Mesothelial cell of epicardium (in vitro differentiated cells): Measurements from ENCODE around the gene KLF11. TPM values are rescaled to one million over a fixed set of nuclear protein-coding genes. Genes with fewer than 3 reads are reported as not detected.

ENCODE experiments used
- DNase-seq, 2 experiments: peaks; one replicate each; pipeline ENCODE4 v3.0.0; 2021; ENCODE audit warnings: low spot score in 2 of 2; ENCODE audit not compliant: unreplicated experiment in 2 of 2
- H3K27ac Mint-ChIP-seq: 2 replicates; pipeline ENCODE4 v1.8.0; 2021; ENCODE audit warnings: mixed read lengths
- H3K27me3 Mint-ChIP-seq: 2 replicates; pipeline ENCODE4 v1.8.0; 2021; ENCODE audit warnings: low read depth, mixed read lengths
- H3K36me3 Mint-ChIP-seq: 2 replicates; pipeline ENCODE4 v1.8.0; 2021; ENCODE audit warnings: mixed read lengths
- H3K4me1 Mint-ChIP-seq: 2 replicates; pipeline ENCODE4 v1.8.0; 2021; ENCODE audit warnings: mixed read lengths
- H3K4me3 Mint-ChIP-seq: 2 replicates; pipeline ENCODE4 v1.8.0; 2021; ENCODE audit warnings: mild to moderate bottlenecking, moderate library complexity, mixed read lengths
- H3K9me3 Mint-ChIP-seq: 2 replicates; pipeline ENCODE4 v1.8.0; 2021; ENCODE audit warnings: mixed read lengths
- CTCF ChIP-seq: fragments of 200-600 bp; sonication (generic); IDR thresholded peaks from one replicate; pipeline ENCODE4 v1.5.0; 2021; ENCODE audit warnings: antibody characterized with exemption; ENCODE audit not compliant: unreplicated experiment
- total RNA-seq: library from RNA; stranded (reverse); gene quantifications from 3 replicates; pipeline ENCODE4 v1.2.1, GENCODE V29; 2021

KLF11 gene
- total RNA-seq, 1 donor from 2014 or later, result 15.8 TPM

GRCh38 chr2:10079266-10079869, 36.0 kb downstream of the KLF11 start:
- Mint-ChIP-seq H3K27me3 (peaks cover 88% of the 10 kb centered on the region), H3K4me3 (peak overlapping the region; percentile 79), H3K27ac (peak overlapping the region; percentile 77), H3K9me3 (no peaks in the 10 kb centered on the region), H3K4me1 (peaks cover 15% of the 10 kb centered on the region), H3K36me3 (no peaks in the 10 kb centered on the region)
- no peak for TF ChIP-seq CTCF
- peak in 1 of 2 experiments; percentile 52 for DNase-seq

GRCh38 chr2:10079870-10080535, 36.7 kb downstream of the KLF11 start, which contains the start of gene CYS1:
TSS of gene CYS1 (minus strand) at chr2:10080411. CDS start at chr2:10080223, 188 bp downstream.
- H3K27ac Mint-ChIP-seq, result peak within 1 kb of the TSS; percentile 77

GRCh38 chr2:10080536-10081304, 37.4 kb downstream of the KLF11 start:
- Mint-ChIP-seq H3K9me3 (no peaks in the 10 kb centered on the region), H3K36me3 (no peaks in the 10 kb centered on the region), H3K27ac (no peak overlapping the region), H3K4me3 (peak overlapping the region; percentile 51), H3K4me1 (peaks cover 15% of the 10 kb centered on the region), H3K27me3 (peaks cover 88% of the 10 kb centered on the region)
- no peak for TF ChIP-seq CTCF
- DNase-seq, result no peak

More at GRCh38 chr2:10079870-10080535, 36.7 kb downstream of the KLF11 start, which contains the start of gene CYS1:
- H3K4me3 Mint-ChIP-seq, result peak within 1 kb of the TSS; percentile 79
- H3K9me3 Mint-ChIP-seq, result no peaks in the 10 kb centered on the region
- H3K36me3 Mint-ChIP-seq, result no peaks in the 10 kb centered on the region
- no peak for DNase-seq
- peaks cover 15% of the 10 kb centered on the region for H3K4me1 Mint-ChIP-seq
- peaks cover 88% of the 10 kb centered on the region for H3K27me3 Mint-ChIP-seq
- TF ChIP-seq CTCF, result no peak

- Mint-ChIP-seq H3K4me1 (peaks cover 15% of the 10 kb centered on the region), H3K9me3 (no peaks in the 10 kb centered on the region), H3K27ac (no peak overlapping the region), H3K4me3 (no peak overlapping the region), H3K36me3 (no peaks in the 10 kb centered on the region), H3K27me3 (peaks cover 76% of the 10 kb centered on the region)
- no peak for TF ChIP-seq CTCF
- DNase-seq, result no peak
These were observed 39.7 kb downstream of the KLF11 start for GRCh38 chr2:10083046-10083445.

- H3K36me3 Mint-ChIP-seq, result no peaks in the 10 kb centered on the region
- no peak overlapping the region for H3K27ac Mint-ChIP-seq
- peaks cover 69% of the 10 kb centered on the region for H3K27me3 Mint-ChIP-seq
- peaks cover 15% of the 10 kb centered on the region for H3K4me1 Mint-ChIP-seq
- no peaks in the 10 kb centered on the region for H3K9me3 Mint-ChIP-seq
- no peak for DNase-seq
- TF ChIP-seq CTCF, result no peak
- no peak overlapping the region for H3K4me3 Mint-ChIP-seq
These were observed 40.4 kb downstream of the KLF11 start for GRCh38 chr2:10083692-10084211.
